ENCODE results near the gene DBP.
"Not testable (repeated sequence)": the region's sequence is repeated elsewhere in the genome, so short reads cannot be mapped to it uniquely, and the experiment has no call there.

DBP gene

DNA sequence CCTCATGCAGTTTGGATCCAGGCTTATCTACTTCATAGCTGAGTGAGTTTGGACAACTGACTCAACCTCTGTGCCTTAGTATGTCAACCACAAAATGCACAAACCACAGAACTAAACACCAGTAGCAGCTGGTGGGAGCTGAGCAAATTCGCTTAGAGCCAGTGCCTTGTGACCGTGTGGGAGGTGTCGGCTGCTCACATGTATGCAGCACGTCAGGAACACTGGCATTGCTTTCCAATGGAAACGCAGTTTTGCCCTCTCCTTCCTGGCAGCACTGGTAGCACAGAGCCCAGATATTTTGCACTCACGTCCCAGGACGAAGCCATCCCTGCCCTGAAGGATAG lies 43.9 kb upstream of the DBP start:
- TF ChIP-seq CTCF (conservative IDR thresholded peaks at IDR 0.05; ENCODE audit: low read depth, low read length): no peak
- no peaks in the 10 kb centered on the region for H3K4me1 ChIP-seq (ENCODE audit: low read depth, poor library complexity, severe bottlenecking)
- no peak overlapping the region for H3K4me2 ChIP-seq
- no peaks in the 10 kb centered on the region for H3K36me3 ChIP-seq (ENCODE audit: insufficient read depth)
- no peak overlapping the region for H3K4me3 ChIP-seq (IDR thresholded peaks at IDR 0.05; ENCODE audit: insufficient read depth, low read depth, low read length)
- peaks cover 52% of the 10 kb centered on the region for H3K27me3 ChIP-seq (ENCODE audit: insufficient read depth, low read depth)
- no peaks in the 10 kb centered on the region for H3K79me2 ChIP-seq (ENCODE audit: insufficient read depth, low read depth)
- H2AFZ ChIP-seq (ENCODE audit: low read depth): no peak overlapping the region
- H3K9ac ChIP-seq: no peak overlapping the region
- no peaks in the 10 kb centered on the region for H4K20me1 ChIP-seq (ENCODE audit: insufficient read depth)
- no peak overlapping the region for H3K27ac ChIP-seq

DNA sequence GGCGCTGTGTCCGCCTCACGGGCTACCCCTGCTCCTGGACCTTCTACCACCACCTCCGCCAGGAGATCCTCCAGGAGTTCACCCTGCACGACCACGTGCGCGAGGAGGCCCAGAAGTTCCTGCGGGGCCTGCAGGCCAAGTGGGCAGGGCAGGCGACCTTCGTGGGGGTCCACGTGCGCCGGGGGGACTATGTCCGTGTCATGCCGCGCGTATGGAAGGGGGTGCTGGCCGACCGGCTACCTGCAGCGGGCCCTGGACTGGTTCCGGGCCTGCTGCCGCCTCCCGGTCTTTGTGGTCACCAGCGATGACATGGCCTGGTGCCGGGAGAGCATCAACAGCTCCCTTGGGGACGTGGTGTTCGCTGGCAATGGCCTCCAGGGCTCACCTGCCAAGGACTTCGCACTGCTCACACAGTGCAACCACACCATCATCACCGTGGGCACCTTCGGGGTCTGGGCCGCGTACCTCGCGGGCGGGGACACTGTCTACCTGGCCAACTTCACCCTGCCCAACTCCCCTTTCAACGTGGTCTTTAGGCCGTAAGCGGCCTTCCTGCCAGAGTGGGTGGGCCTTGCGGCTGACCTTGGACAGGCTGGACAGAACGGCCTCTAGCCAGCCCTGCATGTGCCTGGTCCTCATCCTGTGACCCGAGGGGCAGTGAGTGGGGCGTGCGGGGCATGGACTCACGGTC lies 43.4 kb upstream of the DBP start:
- TF ChIP-seq CTCF (conservative IDR thresholded peaks at IDR 0.05; ENCODE audit: low read depth, low read length): no peak
- Histone ChIP-seq H3K4me2 (no peak overlapping the region), H3K9ac (no peak overlapping the region), H2AFZ (ENCODE audit: low read depth) (no peak overlapping the region), H3K4me3 (IDR thresholded peaks at IDR 0.05; ENCODE audit: insufficient read depth, low read depth, low read length) (no peak overlapping the region), H3K27ac (no peak overlapping the region), H4K20me1 (ENCODE audit: insufficient read depth) (no peaks in the 10 kb centered on the region), H3K36me3 (ENCODE audit: insufficient read depth) (no peaks in the 10 kb centered on the region), H3K79me2 (ENCODE audit: insufficient read depth, low read depth) (no peaks in the 10 kb centered on the region), H3K27me3 (ENCODE audit: insufficient read depth, low read depth) (peaks cover 53% of the 10 kb centered on the region), H3K4me1 (ENCODE audit: low read depth, poor library complexity, severe bottlenecking) (no peaks in the 10 kb centered on the region)

DNA sequence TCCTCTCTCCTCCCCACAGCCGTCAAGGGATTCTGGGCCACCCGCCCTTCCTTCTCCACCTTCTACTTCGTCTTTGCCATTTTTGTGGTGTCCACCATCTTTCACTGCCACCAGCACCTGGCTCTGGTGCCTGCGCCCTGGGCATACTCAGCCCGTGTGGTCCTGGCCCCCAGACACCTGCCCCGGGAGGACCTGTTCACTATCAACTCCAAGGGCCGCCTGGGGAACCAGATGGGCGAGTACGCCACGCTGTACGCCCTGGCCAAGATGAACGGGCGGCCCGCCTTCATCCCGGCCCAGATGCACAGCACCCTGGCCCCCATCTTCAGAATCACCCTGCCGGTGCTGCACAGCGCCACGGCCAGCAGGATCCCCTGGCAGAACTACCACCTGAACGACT lies 42.8 kb upstream of the DBP start:
- peaks cover 53% of the 10 kb centered on the region for H3K27me3 ChIP-seq (ENCODE audit: insufficient read depth, low read depth)
- not testable (repeated sequence) for H2AFZ ChIP-seq (ENCODE audit: low read depth); H3K4me3 ChIP-seq (IDR thresholded peaks at IDR 0.05; ENCODE audit: insufficient read depth, low read depth, low read length); H3K4me2 ChIP-seq; H3K9ac ChIP-seq; H3K36me3 ChIP-seq (ENCODE audit: insufficient read depth); H3K79me2 ChIP-seq (ENCODE audit: insufficient read depth, low read depth); H3K27ac ChIP-seq; H4K20me1 ChIP-seq (ENCODE audit: insufficient read depth); H3K4me1 ChIP-seq (ENCODE audit: low read depth, poor library complexity, severe bottlenecking)

DNA sequence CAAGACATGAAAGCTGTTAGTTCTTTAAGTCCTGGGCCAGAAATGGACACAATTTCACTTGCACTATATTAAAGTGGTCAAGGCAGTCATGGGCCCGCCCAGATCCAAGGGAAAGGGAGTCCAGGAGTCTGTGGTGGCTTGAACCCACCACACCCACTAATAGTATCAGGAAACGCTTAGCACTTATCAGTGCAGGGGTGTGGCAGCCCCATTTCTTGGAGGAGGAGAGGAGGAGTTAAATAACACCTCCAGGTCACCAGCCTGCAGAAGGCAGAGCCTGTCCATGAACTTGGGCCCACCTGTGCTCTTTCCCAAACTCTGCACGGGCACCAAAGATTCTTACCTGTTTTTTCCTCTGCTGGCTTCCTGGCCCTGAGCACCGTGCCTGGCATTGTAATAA lies 41.0 kb upstream of the DBP start:
- no peak for TF ChIP-seq CTCF (conservative IDR thresholded peaks at IDR 0.05; ENCODE audit: low read depth, low read length)
- H3K9ac ChIP-seq: no peak overlapping the region
- peaks cover 5% of the 10 kb centered on the region for H3K4me1 ChIP-seq (ENCODE audit: low read depth, poor library complexity, severe bottlenecking)
- H4K20me1 ChIP-seq (ENCODE audit: insufficient read depth): no peaks in the 10 kb centered on the region
- no peak overlapping the region for H3K4me2 ChIP-seq
- H3K36me3 ChIP-seq (ENCODE audit: insufficient read depth): no peaks in the 10 kb centered on the region
- no peak overlapping the region for H3K4me3 ChIP-seq (IDR thresholded peaks at IDR 0.05; ENCODE audit: insufficient read depth, low read depth, low read length)
- peaks cover 49% of the 10 kb centered on the region; the same call in 1 of the 2 replicates for H3K27me3 ChIP-seq (ENCODE audit: insufficient read depth, low read depth)
- no peak overlapping the region for H2AFZ ChIP-seq (ENCODE audit: low read depth)
- H3K79me2 ChIP-seq (ENCODE audit: insufficient read depth, low read depth): no peaks in the 10 kb centered on the region
- no peak overlapping the region for H3K27ac ChIP-seq

DNA sequence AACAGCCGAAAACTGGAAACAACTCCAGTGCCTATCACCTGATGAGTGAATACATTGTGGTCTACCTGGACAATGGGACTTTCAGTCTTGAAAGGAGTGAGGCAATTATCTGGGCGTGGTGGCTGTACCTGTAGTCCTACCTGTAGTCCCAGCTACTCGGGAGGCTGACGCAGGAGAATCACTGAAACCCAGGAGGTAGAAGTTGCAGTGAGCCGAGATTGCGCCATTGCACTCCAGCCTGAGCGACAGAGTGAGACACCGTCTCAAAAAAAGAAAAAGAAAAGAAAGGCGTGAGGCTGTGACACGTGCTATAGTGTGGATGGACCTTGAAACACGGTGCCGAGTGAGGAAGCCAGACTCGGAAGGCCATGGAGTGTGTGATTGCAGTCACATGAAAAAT lies 39.7 kb upstream of the DBP start:
- no peak overlapping the region for H2AFZ ChIP-seq (ENCODE audit: low read depth)
- no peaks in the 10 kb centered on the region for H3K36me3 ChIP-seq (ENCODE audit: insufficient read depth)
- H3K4me2 ChIP-seq: no peak overlapping the region
- H3K79me2 ChIP-seq (ENCODE audit: insufficient read depth, low read depth): no peaks in the 10 kb centered on the region
- no peak overlapping the region for H3K9ac ChIP-seq
- no peak overlapping the region for H3K4me3 ChIP-seq (IDR thresholded peaks at IDR 0.05; ENCODE audit: insufficient read depth, low read depth, low read length)
- H4K20me1 ChIP-seq (ENCODE audit: insufficient read depth): no peaks in the 10 kb centered on the region
- H3K4me1 ChIP-seq (ENCODE audit: low read depth, poor library complexity, severe bottlenecking): peaks cover 5% of the 10 kb centered on the region
- H3K27me3 ChIP-seq (ENCODE audit: insufficient read depth, low read depth): peaks cover 40% of the 10 kb centered on the region; the same call in 1 of the 2 replicates
- no peak for TF ChIP-seq CTCF (conservative IDR thresholded peaks at IDR 0.05; ENCODE audit: low read depth, low read length)
- no peak overlapping the region for H3K27ac ChIP-seq

Measured in KMS-11 (cell line).